ENCODE data around the gene SLC6A15. TPM values are rescaled to one million over a fixed set of nuclear protein-coding genes. Genes with fewer than 3 reads are reported as not detected.

SLC6A15 gene
- total and polyA plus RNA-seq, 10 donors: 0.06 to 0.68 (median 0.19) TPM; not detected in 4

GRCh38 chr12:84856156-84856900 is 56.3 kb downstream of the SLC6A15 start:
- Histone ChIP-seq H3K27ac (no peak overlapping the region), H3K27me3 (replicated peaks in 1 of 7) (peaks cover 0 to 4% (median 0%) of the 10 kb centered on the region in 7 donors), H3K9me3 (peaks cover 0 to 3% (median 0%) of the 10 kb centered on the region in 8 donors), H3K4me1 (no peaks in the 10 kb centered on the region), H3K36me3 (no peaks in the 10 kb centered on the region), H3K4me3 (no peak overlapping the region)
- TF ChIP-seq POLR2A (IDR thresholded peaks at IDR 0.05): no peak
- no peak for TF ChIP-seq POLR2AphosphoS5 (IDR thresholded peaks at IDR 0.05)
- no peak for TF ChIP-seq CTCF (IDR thresholded peaks at IDR 0.05 in 8 of 11, conservative IDR thresholded peaks at IDR 0.05 in 3 of 11)
- WGBS, 5 donors: 74 to 90% (median 76%) methylated on average over 1 of the region's 1 CpG
- DNase-seq: no peak
- intact Hi-C loops (cut with DNase I; ENCODE audit: low total_unique reads): no loop called here

- Histone ChIP-seq H3K36me3 (no peaks in the 10 kb centered on the region), H3K4me3 (no peak overlapping the region), H3K27ac (no peak overlapping the region), H3K27me3 (replicated peaks in 1 of 7) (no peaks in the 10 kb centered on the region), H3K9me3 (no peaks in the 10 kb centered on the region), H3K4me1 (no peaks in the 10 kb centered on the region)
- intact Hi-C loops (cut with DNase I; ENCODE audit: low total_unique reads): no loop called here
- TF ChIP-seq CTCF (IDR thresholded peaks at IDR 0.05 in 8 of 11, conservative IDR thresholded peaks at IDR 0.05 in 3 of 11) (no peak), POLR2A (IDR thresholded peaks at IDR 0.05) (no peak), POLR2AphosphoS5 (IDR thresholded peaks at IDR 0.05) (no peak)
- DNase-seq: no peak
- 65 to 93% (median 71%) methylated on average over 1 of the region's 1 CpG for WGBS, 5 donors
These were observed 68.9 kb downstream of the SLC6A15 start for GRCh38 chr12:84843593-84844144.

GRCh38 chr12:84842406-84843013 is 70.1 kb downstream of the SLC6A15 start:
- no peak for DNase-seq
- WGBS, 5 donors: 88 to 97% (median 93%) methylated on average over 2 of the region's 2 CpGs

More at GRCh38 chr12:84842406-84843013, 70.1 kb downstream of the SLC6A15 start:
- Histone ChIP-seq H3K27ac (no peak overlapping the region), H3K27me3 (replicated peaks in 1 of 7) (no peaks in the 10 kb centered on the region), H3K4me1 (no peaks in the 10 kb centered on the region), H3K36me3 (no peaks in the 10 kb centered on the region), H3K4me3 (no peak overlapping the region), H3K9me3 (no peaks in the 10 kb centered on the region)
- intact Hi-C loops (cut with DNase I; ENCODE audit: low total_unique reads): no loop called here
- TF ChIP-seq POLR2AphosphoS5 (IDR thresholded peaks at IDR 0.05) (no peak), CTCF (IDR thresholded peaks at IDR 0.05 in 8 of 11, conservative IDR thresholded peaks at IDR 0.05 in 3 of 11) (peak in 9 of 11 experiments; percentile 9 to 71 (median 46)), POLR2A (IDR thresholded peaks at IDR 0.05) (no peak)
